Coronary artery (tissue), 2 donors: Measurements from ENCODE around the gene NXPH2.
"Not testable (repeated sequence)": the region's sequence is repeated elsewhere in the genome, so short reads cannot be mapped to it uniquely, and the experiment has no call there.

Experiments
- DNase-seq: peaks from one replicate; pipeline ENCODE4 v3.0.0-alpha.2; 2017; ENCODE audit warnings: low spot score
- H3K27ac ChIP-seq, 2 donors: fragments of 200-600 bp; sonication (generic); one replicate each; pipeline ENCODE4 v1.5.1; 2016 to 2019
- H3K4me3 ChIP-seq: fragments of 200-600 bp; sonication (generic); 2 replicates; pipeline ENCODE4 v1.5.1; 2016; ENCODE audit warnings: mild to moderate bottlenecking, moderate library complexity
- TF ChIP-seq, protein P1 (sequence below): fragments of 200-600 bp; sonication (generic); IDR thresholded peaks from one replicate; pipeline ENCODE4 v1.5.1; 2019; ENCODE audit warnings: antibody characterized with exemption

The NXPH2 gene

DNA sequence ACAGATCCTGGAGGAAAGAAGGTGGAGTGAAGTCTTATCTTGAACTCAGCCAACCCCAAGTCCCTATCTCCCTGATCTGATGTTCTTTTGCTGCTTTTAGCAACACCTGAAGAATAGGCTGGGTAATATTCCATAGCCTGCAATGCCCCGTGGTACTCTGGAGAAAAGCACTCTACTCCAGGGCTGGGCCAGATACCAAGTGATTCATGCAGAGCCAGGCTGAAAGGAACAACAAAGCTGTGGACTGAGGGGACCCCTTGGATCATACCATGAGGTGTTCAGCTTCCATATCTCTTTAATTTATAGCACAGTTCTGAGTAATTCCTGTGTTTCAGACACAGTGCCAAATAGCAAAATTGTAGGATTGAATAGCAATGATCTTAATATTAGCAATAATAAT lies 130.6 kb downstream of the NXPH2 start:
- TF ChIP-seq, protein P1, sequence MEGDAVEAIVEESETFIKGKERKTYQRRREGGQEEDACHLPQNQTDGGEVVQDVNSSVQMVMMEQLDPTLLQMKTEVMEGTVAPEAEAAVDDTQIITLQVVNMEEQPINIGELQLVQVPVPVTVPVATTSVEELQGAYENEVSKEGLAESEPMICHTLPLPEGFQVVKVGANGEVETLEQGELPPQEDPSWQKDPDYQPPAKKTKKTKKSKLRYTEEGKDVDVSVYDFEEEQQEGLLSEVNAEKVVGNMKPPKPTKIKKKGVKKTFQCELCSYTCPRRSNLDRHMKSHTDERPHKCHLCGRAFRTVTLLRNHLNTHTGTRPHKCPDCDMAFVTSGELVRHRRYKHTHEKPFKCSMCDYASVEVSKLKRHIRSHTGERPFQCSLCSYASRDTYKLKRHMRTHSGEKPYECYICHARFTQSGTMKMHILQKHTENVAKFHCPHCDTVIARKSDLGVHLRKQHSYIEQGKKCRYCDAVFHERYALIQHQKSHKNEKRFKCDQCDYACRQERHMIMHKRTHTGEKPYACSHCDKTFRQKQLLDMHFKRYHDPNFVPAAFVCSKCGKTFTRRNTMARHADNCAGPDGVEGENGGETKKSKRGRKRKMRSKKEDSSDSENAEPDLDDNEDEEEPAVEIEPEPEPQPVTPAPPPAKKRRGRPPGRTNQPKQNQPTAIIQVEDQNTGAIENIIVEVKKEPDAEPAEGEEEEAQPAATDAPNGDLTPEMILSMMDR: no peak
- DNase-seq: no peak
- Histone ChIP-seq H3K4me3 (no peak overlapping the region), H3K27ac (no peak overlapping the region)

DNA sequence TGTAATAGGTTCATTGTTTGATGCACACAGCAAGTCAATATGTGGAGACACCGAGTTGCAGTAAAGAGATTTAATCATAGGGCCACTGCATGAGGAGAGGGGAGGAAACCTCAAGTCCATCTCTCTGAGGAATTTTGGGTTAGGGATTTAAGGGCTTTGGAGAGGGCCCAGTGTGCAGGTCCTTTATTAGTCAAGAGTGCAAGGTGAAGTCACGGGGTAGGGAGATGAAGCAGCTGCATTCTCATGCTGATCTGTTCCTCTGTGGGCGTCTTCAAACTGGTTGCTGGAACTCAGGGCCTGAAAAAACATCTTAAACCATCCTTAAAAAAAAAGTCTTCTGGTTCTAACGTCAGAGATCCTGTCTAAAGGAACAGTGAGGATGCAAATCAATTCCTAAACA lies 131.6 kb downstream of the NXPH2 start:
- TF ChIP-seq, protein P1: no peak
- H3K4me3 ChIP-seq: no peak overlapping the region
- DNase-seq: no peak
- no peak overlapping the region for H3K27ac ChIP-seq

DNA sequence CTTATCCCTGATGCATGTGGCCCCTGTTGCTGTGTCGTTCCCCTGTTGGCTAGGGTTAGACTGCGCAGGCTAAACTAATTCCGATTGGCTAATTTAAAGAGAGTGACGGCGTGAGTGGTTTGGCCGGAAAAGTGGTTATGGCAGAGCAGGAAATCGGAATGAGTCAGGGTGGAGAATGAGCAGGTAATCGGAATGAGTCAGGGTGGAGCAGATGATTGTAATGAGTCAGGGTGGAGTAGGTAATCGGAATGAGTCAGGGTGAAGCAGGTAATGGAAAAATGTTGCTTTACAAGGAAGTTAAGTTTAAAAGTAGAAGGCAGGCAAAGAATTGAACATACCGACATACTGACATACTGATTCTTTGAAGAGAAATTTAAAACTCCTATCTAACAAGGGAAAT lies 135.4 kb downstream of the NXPH2 start:
- DNase-seq, H3K4me3 ChIP-seq, H3K27ac ChIP-seq: not testable (repeated sequence)

DNA sequence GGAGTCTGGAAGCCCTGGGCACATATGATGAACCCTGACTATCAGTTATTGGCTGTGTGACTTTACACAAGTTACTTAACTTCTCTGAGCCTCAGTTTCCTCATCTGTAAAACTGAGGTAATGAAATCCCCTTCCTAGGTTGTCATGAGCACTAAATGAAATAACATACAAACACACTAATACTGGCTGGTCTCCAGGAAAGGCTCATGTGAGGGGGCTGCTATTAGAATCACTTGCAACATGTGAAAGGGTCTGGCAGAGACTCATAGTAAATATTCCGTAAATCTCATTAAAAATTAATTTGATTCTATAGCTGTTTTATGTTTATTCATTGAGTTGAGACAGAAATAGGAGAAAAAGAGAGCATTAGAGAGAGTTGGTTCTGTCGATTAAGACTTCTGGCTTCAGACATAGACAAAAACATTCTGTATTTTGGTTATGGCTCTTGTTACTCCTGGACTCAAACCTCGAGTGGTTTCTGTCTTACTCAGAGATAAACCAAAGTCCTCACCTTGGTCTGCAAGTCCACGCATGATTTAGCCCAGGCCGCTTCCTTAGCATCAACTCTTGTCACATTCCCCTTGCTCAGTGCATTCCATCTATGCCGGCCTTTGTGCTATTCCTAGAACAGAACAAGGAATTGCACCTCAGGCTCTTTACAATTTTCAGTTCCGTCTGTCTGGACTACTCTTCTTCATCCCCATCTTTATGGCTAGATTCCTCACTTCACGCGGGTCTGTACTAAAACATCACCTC lies 139.1 kb downstream of the NXPH2 start:
- TF ChIP-seq, protein P1: no peak
- no peak for DNase-seq
- no peak overlapping the region for H3K4me3 ChIP-seq
- no peak overlapping the region for H3K27ac ChIP-seq

DNA sequence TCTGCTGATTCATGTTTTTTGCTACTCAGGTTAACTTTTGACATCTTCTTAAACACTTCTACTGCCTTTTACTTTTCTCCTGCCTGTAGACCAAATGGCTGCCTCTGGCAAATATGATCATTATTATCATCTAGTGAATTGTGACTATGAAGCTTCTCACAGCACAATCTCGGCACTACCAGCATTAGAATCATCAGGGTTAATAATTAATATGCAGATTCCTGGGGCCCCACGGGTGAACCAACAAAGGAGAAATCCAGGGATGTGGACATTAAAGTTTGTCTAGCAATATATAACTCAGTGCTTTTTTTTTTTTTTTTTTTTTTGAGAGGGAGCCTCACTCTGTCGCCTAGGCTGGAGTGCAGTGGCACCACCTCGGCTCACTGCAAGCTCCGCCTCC lies 142.5 kb downstream of the NXPH2 start:
- TF ChIP-seq, protein P1: no peak
- H3K4me3 ChIP-seq: no peak overlapping the region

DNA sequence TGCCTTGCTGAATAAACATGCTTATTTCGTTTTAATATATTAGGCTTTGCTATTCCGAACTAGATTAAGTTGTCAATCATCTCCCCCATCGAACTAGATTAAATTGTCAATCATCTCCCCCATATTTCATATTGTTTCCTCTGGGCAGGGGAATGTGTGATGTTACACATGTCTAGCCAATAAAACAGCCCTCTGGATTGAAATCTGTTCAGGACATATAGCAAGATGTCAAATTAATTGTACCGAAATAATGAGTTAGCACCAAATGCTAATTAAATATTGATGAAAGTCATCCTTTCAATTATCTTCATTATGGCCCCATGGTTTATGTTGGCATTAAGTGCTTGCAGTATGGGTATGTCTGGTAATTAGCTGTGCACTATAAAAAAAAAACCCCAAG lies 143.1 kb downstream of the NXPH2 start:
- TF ChIP-seq, protein P1: no peak

More for the DNA sequence above, 142.5 kb downstream of the NXPH2 start:
- DNase-seq: no peak
- H3K27ac ChIP-seq: no peak overlapping the region

DNA sequence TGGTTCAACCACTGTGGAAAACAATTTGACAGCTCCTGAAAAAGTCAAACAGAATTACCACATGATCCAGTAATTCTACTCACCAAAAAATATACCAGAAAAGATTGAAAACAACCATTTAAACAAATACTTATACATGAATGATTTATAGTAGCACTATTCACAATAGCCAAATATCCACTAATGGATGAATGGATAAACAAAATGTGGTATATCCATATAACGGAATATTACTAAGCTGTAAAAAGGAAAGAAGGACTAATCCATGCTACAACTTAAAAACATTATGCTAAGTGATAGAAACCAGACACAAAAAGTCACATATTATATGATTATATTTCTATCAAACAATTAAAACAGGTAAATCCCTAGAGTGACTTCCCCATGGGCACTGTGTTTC lies 147.1 kb downstream of the NXPH2 start:
- H3K27ac ChIP-seq: no peak overlapping the region
- no peak for DNase-seq
- TF ChIP-seq, protein P1: no peak
- H3K4me3 ChIP-seq: no peak overlapping the region

More for the DNA sequence above, 143.1 kb downstream of the NXPH2 start:
- Histone ChIP-seq H3K27ac (no peak overlapping the region), H3K4me3 (no peak overlapping the region)
- DNase-seq: no peak
